Measurements from ENCODE around the gene FEZ2. TPM values are rescaled to one million over a fixed set of nuclear protein-coding genes. Genes with fewer than 3 reads are reported as not detected.

The FEZ2 gene
- total and polyA plus RNA-seq, 2 donors (not counting 3 experiments of a cell fraction or from before 2014, with no cell fraction given): 41.2 to 72.4 TPM

- H3K4me1 ChIP-seq (ENCODE audit: control insufficient read depth, extremely low read depth, insufficient read depth, low read length): no peaks in the 10 kb centered on the region
- H3K9me3 ChIP-seq (replicated peaks; ENCODE audit: control insufficient read depth, insufficient read depth, low read length): no peaks in the 10 kb centered on the region
- H3K27me3 ChIP-seq (ENCODE audit: control insufficient read depth in 2 of 2, insufficient read depth in 2 of 2, low read length in 2 of 2): no peaks in the 10 kb centered on the region
- no peak overlapping the region for H3K4me2 ChIP-seq (ENCODE audit: insufficient read depth, low read length)
- no peak overlapping the region for H3K27ac ChIP-seq (ENCODE audit: insufficient read depth, low read depth, low read length)
- no peak overlapping the region for H3K9ac ChIP-seq (replicated peaks; ENCODE audit: extremely low read depth, insufficient read depth, low read length)
- no peak for TF ChIP-seq GATA2 (IDR thresholded peaks at IDR 0.05; ENCODE audit: insufficient read depth, insufficient read length, low read depth, low read length)
- TF ChIP-seq FOS (IDR thresholded peaks at IDR 0.05; ENCODE audit: borderline replicate concordance, insufficient read depth, low read length): no peak
- TF ChIP-seq CTCF (IDR thresholded peaks at IDR 0.05; ENCODE audit: extremely low read depth in 1 of 2, insufficient read depth in 1 of 2, low read depth in 1 of 2, low read length in 2 of 2): no peak
- no peak for TF ChIP-seq POLR2AphosphoS5 (IDR thresholded peaks at IDR 0.05; ENCODE audit: insufficient read depth, low read depth, low read length)
- TF ChIP-seq JUN (IDR thresholded peaks at IDR 0.05; ENCODE audit: borderline replicate concordance, insufficient read depth, insufficient read length, low read depth): no peak
- no peak for TF ChIP-seq EZH2 (IDR thresholded peaks at IDR 0.05; ENCODE audit: borderline replicate concordance, low read depth, low read length, severe bottlenecking)
- CTCF ChIA-PET: no interaction called here
- dilution Hi-C loops (cut with MboI; ENCODE audit: extremely low pct_ligation_motif_present, low sequenced_read_pairs) (no loop called here), intact Hi-C loops (cut with micrococcal nuclease) (no loop called here)
- no peaks in the 10 kb centered on the region for H3K9me1 ChIP-seq (replicated peaks; ENCODE audit: control insufficient read depth, extremely low read depth, insufficient read depth, low read length)
- H3K79me2 ChIP-seq (ENCODE audit: control insufficient read depth, insufficient read depth, low read length): no peaks in the 10 kb centered on the region
- H2AFZ ChIP-seq (ENCODE audit: low read depth, low read length): no peak overlapping the region
- BruUV-seq (replicated peaks): no TSS peak
- no peak overlapping the region for H3K4me3 ChIP-seq (replicated peaks in 1 of 3; ENCODE audit: insufficient read depth in 1 of 3, low read depth in 1 of 3, low read length in 3 of 3)
- DNase-seq (ENCODE audit: low read depth, low spot score) (no peak), FAIRE-seq (no peak)
- H3K36me3 ChIP-seq (ENCODE audit: control insufficient read depth in 2 of 2, extremely low read depth in 1 of 2, insufficient read depth in 2 of 2, low read length in 2 of 2): no peaks in the 10 kb centered on the region
- POLR2A ChIA-PET: no interaction called here
- no peaks in the 10 kb centered on the region for H4K20me1 ChIP-seq (replicated peaks; ENCODE audit: control insufficient read depth, extremely low read depth, insufficient read depth, low read length)
Measured at GRCh38 chr2:36626071-36626470, 28.1 kb upstream of the FEZ2 start.
